ENCODE results near the gene FPR2. TPM values are rescaled to one million over a fixed set of nuclear protein-coding genes. Genes with fewer than 3 reads are reported as not detected.
"Not testable (repeated sequence)": the region's sequence is repeated elsewhere in the genome, so short reads cannot be mapped to it uniquely, and the experiment has no call there.

The FPR2 gene
- total RNA-seq, 1 experiment from 2014 or later = not detected

GRCh38 chr19:51800473-51801244 lies 39.7 kb downstream of the FPR2 start:
- no peak overlapping the region for H3K4me3 ChIP-seq (ENCODE audit: insufficient read depth, low read depth, low read length)
- DNase-seq = no peak
- no peaks in the 10 kb centered on the region for H3K36me3 ChIP-seq (replicated peaks; ENCODE audit: control insufficient read depth, insufficient read depth, low read length)
- H3K27me3 ChIP-seq (ENCODE audit: control insufficient read depth, insufficient read depth, low read length) = no peaks in the 10 kb centered on the region

- no peaks in the 10 kb centered on the region for H3K36me3 ChIP-seq (replicated peaks; ENCODE audit: control insufficient read depth, insufficient read depth, low read length)
- no peaks in the 10 kb centered on the region for H3K27me3 ChIP-seq (ENCODE audit: control insufficient read depth, insufficient read depth, low read length)
- H3K4me3 ChIP-seq (ENCODE audit: insufficient read depth, low read depth, low read length) = no peak overlapping the region
- DNase-seq = no peak
These were observed 41.8 kb downstream of the FPR2 start for GRCh38 chr19:51802775-51803174.

DNA sequence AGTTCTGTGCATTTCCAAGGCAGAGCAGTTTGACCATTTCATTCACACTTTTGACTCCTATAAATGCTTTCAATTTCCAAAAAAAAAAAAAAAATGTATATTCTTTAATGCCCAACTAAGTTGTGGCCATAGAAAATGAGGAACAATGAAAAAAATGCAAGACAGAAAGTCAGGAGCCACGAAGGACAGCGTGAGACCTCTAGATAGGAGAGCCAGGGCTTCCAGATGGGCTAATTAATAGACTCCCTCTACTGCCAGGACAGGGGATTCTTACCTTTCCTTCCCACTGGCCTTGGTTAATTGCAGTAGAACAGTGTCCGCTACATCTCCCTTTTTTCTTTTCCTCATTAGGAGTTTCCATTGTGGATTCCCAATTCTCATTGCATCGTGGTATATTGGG lies 42.5 kb downstream of the FPR2 start:
- Histone ChIP-seq H3K27me3 (ENCODE audit: control insufficient read depth, insufficient read depth, low read length) (no peaks in the 10 kb centered on the region), H3K4me3 (ENCODE audit: insufficient read depth, low read depth, low read length) (no peak overlapping the region), H3K36me3 (replicated peaks; ENCODE audit: control insufficient read depth, insufficient read depth, low read length) (no peaks in the 10 kb centered on the region)
- no peak for DNase-seq

- no peak for DNase-seq
- no peaks in the 10 kb centered on the region for H3K27me3 ChIP-seq (ENCODE audit: control insufficient read depth, insufficient read depth, low read length)
- no peaks in the 10 kb centered on the region for H3K36me3 ChIP-seq (replicated peaks; ENCODE audit: control insufficient read depth, insufficient read depth, low read length)
- no peak overlapping the region for H3K4me3 ChIP-seq (ENCODE audit: insufficient read depth, low read depth, low read length)
These were observed 43.0 kb downstream of the FPR2 start for GRCh38 chr19:51803967-51804366.

DNA sequence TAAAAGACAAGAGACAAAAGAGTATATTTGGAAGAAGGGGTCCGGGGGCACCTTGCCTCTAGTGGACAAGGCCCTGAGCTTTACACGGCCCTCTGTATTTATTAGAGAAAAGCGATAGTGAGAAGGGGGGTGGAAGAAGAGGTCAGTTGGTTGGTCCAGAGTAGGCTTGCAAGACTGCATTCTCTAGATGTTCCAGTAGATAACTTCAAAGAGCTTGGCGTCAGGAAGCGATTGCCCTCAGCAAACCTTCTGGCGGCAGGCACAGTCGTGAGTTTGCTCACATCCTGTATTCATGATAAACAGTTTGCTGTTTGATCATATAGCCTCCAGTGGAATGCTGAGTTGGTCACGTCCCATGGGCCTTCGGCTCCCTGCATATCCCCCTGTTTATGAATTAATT lies 43.8 kb downstream of the FPR2 start:
- H3K36me3 ChIP-seq (replicated peaks; ENCODE audit: control insufficient read depth, insufficient read depth, low read length); H3K27me3 ChIP-seq (ENCODE audit: control insufficient read depth, insufficient read depth, low read length); H3K4me3 ChIP-seq (ENCODE audit: insufficient read depth, low read depth, low read length); DNase-seq: not testable (repeated sequence)

DNA sequence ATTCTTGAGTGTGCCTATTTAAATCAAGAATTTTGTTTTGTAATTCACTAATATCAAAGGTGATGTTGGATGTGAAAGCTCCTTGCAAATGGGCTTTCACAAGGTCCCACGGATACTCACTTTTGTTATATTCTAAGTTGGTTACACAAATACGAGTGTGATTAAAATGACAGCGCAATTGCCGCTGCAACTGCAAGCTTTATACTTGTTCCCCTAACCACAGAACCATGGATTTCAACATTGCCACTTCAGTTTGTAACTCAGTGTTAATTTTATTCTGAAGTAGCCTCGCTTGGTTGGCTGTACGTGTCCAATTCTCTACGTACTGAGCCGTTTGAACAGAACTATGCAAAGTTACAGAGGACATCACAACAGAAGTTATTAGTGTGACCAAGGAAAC lies 44.4 kb downstream of the FPR2 start:
- H3K4me3 ChIP-seq (ENCODE audit: insufficient read depth, low read depth, low read length); H3K27me3 ChIP-seq (ENCODE audit: control insufficient read depth, insufficient read depth, low read length); DNase-seq; H3K36me3 ChIP-seq (replicated peaks; ENCODE audit: control insufficient read depth, insufficient read depth, low read length): not testable (repeated sequence)

DNA sequence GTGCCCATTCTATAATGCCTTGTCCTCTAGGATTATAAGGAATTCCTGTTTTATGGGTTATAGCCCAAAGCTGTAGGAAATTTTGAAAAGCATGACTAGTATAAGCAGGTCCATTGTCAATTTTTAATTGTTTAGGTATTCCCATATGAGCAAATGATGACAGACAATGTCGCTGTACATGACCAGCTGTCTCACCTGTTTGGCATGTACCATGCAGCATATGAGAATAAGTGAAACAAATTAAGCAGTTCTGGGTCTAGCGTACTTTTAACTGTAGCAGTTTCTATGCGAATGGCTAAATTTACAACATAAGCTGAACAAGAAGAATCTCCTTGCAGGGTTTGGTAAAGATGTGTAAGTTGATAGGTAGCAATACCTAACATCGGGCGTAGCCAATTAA lies 45.6 kb downstream of the FPR2 start:
- DNase-seq; H3K4me3 ChIP-seq (ENCODE audit: insufficient read depth, low read depth, low read length); H3K27me3 ChIP-seq (ENCODE audit: control insufficient read depth, insufficient read depth, low read length); H3K36me3 ChIP-seq (replicated peaks; ENCODE audit: control insufficient read depth, insufficient read depth, low read length): not testable (repeated sequence)

GRCh38 chr19:51807111-51807701 lies 46.2 kb downstream of the FPR2 start:
- Histone ChIP-seq H3K4me3 (ENCODE audit: insufficient read depth, low read depth, low read length) (no peak overlapping the region), H3K27me3 (ENCODE audit: control insufficient read depth, insufficient read depth, low read length) (no peaks in the 10 kb centered on the region), H3K36me3 (replicated peaks; ENCODE audit: control insufficient read depth, insufficient read depth, low read length) (no peaks in the 10 kb centered on the region)
- DNase-seq = no peak

- no peak overlapping the region for H3K4me3 ChIP-seq (ENCODE audit: insufficient read depth, low read depth, low read length)
- no peaks in the 10 kb centered on the region for H3K36me3 ChIP-seq (replicated peaks; ENCODE audit: control insufficient read depth, insufficient read depth, low read length)
- H3K27me3 ChIP-seq (ENCODE audit: control insufficient read depth, insufficient read depth, low read length) = no peaks in the 10 kb centered on the region
- DNase-seq = no peak
These were observed 46.9 kb downstream of the FPR2 start for GRCh38 chr19:51807925-51808324.

GRCh38 chr19:51808333-51808986 lies 47.5 kb downstream of the FPR2 start:
- H3K27me3 ChIP-seq (ENCODE audit: control insufficient read depth, insufficient read depth, low read length) = no peaks in the 10 kb centered on the region
- no peak for DNase-seq
- no peak overlapping the region for H3K4me3 ChIP-seq (ENCODE audit: insufficient read depth, low read depth, low read length)
- H3K36me3 ChIP-seq (replicated peaks; ENCODE audit: control insufficient read depth, insufficient read depth, low read length) = no peaks in the 10 kb centered on the region

GRCh38 chr19:51809787-51810186 lies 48.8 kb downstream of the FPR2 start:
- Histone ChIP-seq H3K4me3 (ENCODE audit: insufficient read depth, low read depth, low read length) (no peak overlapping the region), H3K27me3 (ENCODE audit: control insufficient read depth, insufficient read depth, low read length) (no peaks in the 10 kb centered on the region), H3K36me3 (replicated peaks; ENCODE audit: control insufficient read depth, insufficient read depth, low read length) (no peaks in the 10 kb centered on the region)
- no peak for DNase-seq

- no peak overlapping the region for H3K4me3 ChIP-seq (ENCODE audit: insufficient read depth, low read depth, low read length)
- no peaks in the 10 kb centered on the region for H3K27me3 ChIP-seq (ENCODE audit: control insufficient read depth, insufficient read depth, low read length)
- no peaks in the 10 kb centered on the region for H3K36me3 ChIP-seq (replicated peaks; ENCODE audit: control insufficient read depth, insufficient read depth, low read length)
- DNase-seq = no peak
These were observed 49.2 kb downstream of the FPR2 start for GRCh38 chr19:51810223-51810622.

DNA sequence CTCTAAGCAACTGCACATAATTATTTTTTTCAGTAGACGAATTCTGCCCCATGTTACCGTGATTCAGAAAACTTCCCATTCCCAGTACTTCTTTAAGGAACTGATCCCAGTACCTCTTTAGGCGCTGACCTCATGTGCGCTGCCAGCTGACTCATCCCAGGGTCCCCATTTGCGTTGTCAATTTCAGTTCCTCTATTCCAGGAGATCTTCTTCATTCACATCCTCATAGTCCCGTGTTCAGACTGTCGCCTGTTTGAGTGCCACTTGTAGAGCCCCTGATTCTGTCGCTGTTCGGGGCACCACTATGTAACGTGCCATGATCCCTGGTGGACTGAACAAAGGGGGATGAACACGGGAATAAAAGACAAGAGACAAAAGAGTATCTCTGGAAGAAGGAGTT lies 50.4 kb downstream of the FPR2 start:
- no peak for DNase-seq
- Histone ChIP-seq H3K4me3 (ENCODE audit: insufficient read depth, low read depth, low read length) (no peak overlapping the region), H3K27me3 (ENCODE audit: control insufficient read depth, insufficient read depth, low read length) (no peaks in the 10 kb centered on the region), H3K36me3 (replicated peaks; ENCODE audit: control insufficient read depth, insufficient read depth, low read length) (no peaks in the 10 kb centered on the region)

DNA sequence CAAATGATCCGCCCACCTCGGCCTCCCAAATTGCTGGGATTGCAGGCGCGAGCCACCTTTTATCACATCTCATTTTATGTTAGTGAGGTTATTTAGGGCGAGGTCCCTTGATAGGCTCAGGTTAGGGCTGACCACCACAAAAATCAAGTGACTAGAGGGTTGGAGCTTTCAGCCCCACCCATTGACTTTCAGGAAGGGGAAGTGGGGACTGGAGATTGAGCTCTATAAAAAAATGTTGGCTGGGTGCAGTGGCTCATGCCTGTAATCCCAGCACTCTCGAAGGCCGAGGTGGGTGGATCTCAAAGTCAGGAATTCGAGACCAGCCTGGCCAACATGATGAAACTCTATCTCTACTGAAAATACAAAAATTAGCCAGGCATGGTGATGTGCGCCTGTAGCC lies 54.1 kb downstream of the FPR2 start:
- Histone ChIP-seq H3K36me3 (replicated peaks; ENCODE audit: control insufficient read depth, insufficient read depth, low read length) (no peaks in the 10 kb centered on the region), H3K4me3 (ENCODE audit: insufficient read depth, low read depth, low read length) (no peak overlapping the region), H3K27me3 (ENCODE audit: control insufficient read depth, insufficient read depth, low read length) (no peaks in the 10 kb centered on the region)
- DNase-seq = no peak

DNA sequence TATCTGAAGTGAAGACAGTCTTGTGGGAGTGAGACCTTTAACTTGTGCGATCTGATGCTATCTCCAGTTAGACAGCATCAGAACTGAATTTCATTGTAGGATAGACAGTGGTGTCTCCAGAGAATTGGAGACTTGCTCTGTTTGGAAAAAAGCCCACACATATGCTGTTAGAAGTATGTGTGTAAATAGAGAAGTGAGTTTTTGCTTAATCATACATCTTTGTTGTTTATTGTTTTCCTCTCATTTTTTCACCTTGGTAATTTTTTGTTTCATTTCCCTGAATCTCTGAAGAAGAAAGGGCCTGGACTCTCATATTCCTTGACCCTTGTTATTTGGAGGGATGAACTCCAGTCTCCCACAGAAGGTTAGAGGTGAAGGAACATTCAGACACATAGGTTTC lies 55.7 kb downstream of the FPR2 start:
- Histone ChIP-seq H3K4me3 (ENCODE audit: insufficient read depth, low read depth, low read length) (no peak overlapping the region), H3K27me3 (ENCODE audit: control insufficient read depth, insufficient read depth, low read length) (no peaks in the 10 kb centered on the region), H3K36me3 (replicated peaks; ENCODE audit: control insufficient read depth, insufficient read depth, low read length) (no peaks in the 10 kb centered on the region)
- no peak for DNase-seq
